ENCODE results near the gene INTS12.

DNA sequence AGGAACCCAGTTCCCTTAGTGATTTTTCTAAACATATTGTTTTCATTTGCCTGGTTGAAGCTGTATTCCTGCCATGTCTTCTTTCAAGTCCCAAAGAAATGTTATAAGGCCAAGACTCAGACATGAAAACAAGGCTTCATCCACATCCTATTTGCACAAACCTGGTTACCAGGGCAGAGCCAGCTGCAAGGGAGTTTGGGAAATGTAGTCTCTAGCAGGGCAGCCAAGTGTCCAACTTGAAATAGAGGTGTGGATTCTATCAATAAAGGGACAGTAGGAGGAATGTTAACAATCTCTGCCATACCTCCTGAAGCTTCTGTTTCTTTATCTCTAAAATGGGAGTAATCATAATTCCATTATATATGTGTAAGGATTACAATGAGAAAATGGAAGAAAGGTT lies 56.6 kb downstream of the INTS12 start:
- TF ChIP-seq EZH2 (IDR thresholded peaks at IDR 0.05; ENCODE audit: low read depth, unreplicated experiment): no peak
- no peak for TF ChIP-seq CTCF (conservative IDR thresholded peaks at IDR 0.05; ENCODE audit: low read depth in 2 of 2)
- TF ChIP-seq JUNB (IDR thresholded peaks at IDR 0.05; ENCODE audit: unreplicated experiment): no peak
- no peak for TF ChIP-seq REST (IDR thresholded peaks at IDR 0.05; ENCODE audit: unreplicated experiment)
- TF ChIP-seq POLR2AphosphoS5 (IDR thresholded peaks at IDR 0.05; ENCODE audit: low read depth): no peak
- TF ChIP-seq ZNF114 (CRISPR knock-in tag; IDR thresholded peaks at IDR 0.05): no peak
- no peak for TF ChIP-seq CREB1 (CRISPR knock-in tag; IDR thresholded peaks at IDR 0.05; ENCODE audit: low read depth)

Data from GM23338 (cell line).